RWPE2 (cell line): ENCODE data around the gene PARP4.
"Not testable (repeated sequence)": the region's sequence is repeated elsewhere in the genome, so short reads cannot be mapped to it uniquely, and the experiment has no call there.

ENCODE experiments used
- ATAC-seq: fragments of 200-7000 bp; cut with Tn5 transposase; 3 replicates; pipeline ENCODE4 v1.9.1; 2021; ENCODE audit warnings: low read depth
- DNase-seq: peaks from one replicate; pipeline ENCODE4 v3.0.0-alpha.2; 2020; ENCODE audit warnings: low spot score
- H3K27ac ChIP-seq: fragments of 450-650 bp; 2 replicates; pipeline ENCODE4 v1.5.1; 2017; ENCODE audit warnings: mild to moderate bottlenecking; ENCODE audit not compliant: poor library complexity, severe bottlenecking
- H3K27me3 ChIP-seq: fragments of 250-450 bp; sonication (Bioruptor Pico); 2 replicates; pipeline ENCODE4 v1.5.1; 2021; ENCODE audit warnings: mild to moderate bottlenecking, moderate library complexity; ENCODE audit not compliant: insufficient read depth, poor library complexity, severe bottlenecking
- H3K36me3 ChIP-seq: fragments of 250-450 bp; sonication (Bioruptor Pico); 2 replicates; pipeline ENCODE4 v1.5.1; 2020; ENCODE audit warnings: low read depth, mild to moderate bottlenecking, moderate library complexity
- H3K4me1 ChIP-seq: fragments of 250-450 bp; sonication (Bioruptor Pico); 2 replicates; pipeline ENCODE4 v1.5.1; 2021; ENCODE audit warnings: mild to moderate bottlenecking, moderate library complexity; ENCODE audit not compliant: insufficient read depth, poor library complexity, severe bottlenecking
- H3K4me3 ChIP-seq: fragments of 250-450 bp; sonication (Bioruptor Pico); 2 replicates; pipeline ENCODE4 v1.5.1; 2021; ENCODE audit warnings: mild to moderate bottlenecking, moderate library complexity; ENCODE audit not compliant: severe bottlenecking
- H3K9me3 ChIP-seq: fragments of 250-450 bp; sonication (Bioruptor Pico); 2 replicates; pipeline ENCODE4 v1.5.1; 2021; ENCODE audit warnings: mild to moderate bottlenecking, moderate library complexity; ENCODE audit not compliant: severe bottlenecking
- CTCF ChIP-seq: fragments of 450-650 bp; IDR thresholded peaks from one replicate; pipeline ENCODE4 v1.5.1; 2017; ENCODE audit warnings: mild to moderate bottlenecking, moderate library complexity; ENCODE audit not compliant: poor library complexity, severe bottlenecking

The PARP4 gene

GRCh38 chr13:24512197-24512907 lies at the start of gene PARP4:
TSS of gene PARP4 (minus strand) at chr13:24512778. CDS start at chr13:24503776, 9,002 bp downstream.
- H3K4me1 ChIP-seq, result peaks cover 9% of the 10 kb centered on the region
- ATAC-seq, result peak; percentile 73
- no peak for TF ChIP-seq CTCF
- H3K36me3 ChIP-seq, result peaks cover 15% of the 10 kb centered on the region
- no peaks in the 10 kb centered on the region for H3K27me3 ChIP-seq
- DNase-seq, result peak; percentile 73
- peak within 1 kb of the TSS; percentile 95 for H3K27ac ChIP-seq
- H3K9me3 ChIP-seq, result no peaks in the 10 kb centered on the region
- H3K4me3 ChIP-seq, result peak within 1 kb of the TSS; percentile 63

GRCh38 chr13:24560579-24561187 lies 48.1 kb upstream of the PARP4 start:
- not testable (repeated sequence) for H3K4me1 ChIP-seq, H3K4me3 ChIP-seq, DNase-seq, H3K9me3 ChIP-seq, H3K36me3 ChIP-seq, ATAC-seq, H3K27ac ChIP-seq, H3K27me3 ChIP-seq

DNA sequence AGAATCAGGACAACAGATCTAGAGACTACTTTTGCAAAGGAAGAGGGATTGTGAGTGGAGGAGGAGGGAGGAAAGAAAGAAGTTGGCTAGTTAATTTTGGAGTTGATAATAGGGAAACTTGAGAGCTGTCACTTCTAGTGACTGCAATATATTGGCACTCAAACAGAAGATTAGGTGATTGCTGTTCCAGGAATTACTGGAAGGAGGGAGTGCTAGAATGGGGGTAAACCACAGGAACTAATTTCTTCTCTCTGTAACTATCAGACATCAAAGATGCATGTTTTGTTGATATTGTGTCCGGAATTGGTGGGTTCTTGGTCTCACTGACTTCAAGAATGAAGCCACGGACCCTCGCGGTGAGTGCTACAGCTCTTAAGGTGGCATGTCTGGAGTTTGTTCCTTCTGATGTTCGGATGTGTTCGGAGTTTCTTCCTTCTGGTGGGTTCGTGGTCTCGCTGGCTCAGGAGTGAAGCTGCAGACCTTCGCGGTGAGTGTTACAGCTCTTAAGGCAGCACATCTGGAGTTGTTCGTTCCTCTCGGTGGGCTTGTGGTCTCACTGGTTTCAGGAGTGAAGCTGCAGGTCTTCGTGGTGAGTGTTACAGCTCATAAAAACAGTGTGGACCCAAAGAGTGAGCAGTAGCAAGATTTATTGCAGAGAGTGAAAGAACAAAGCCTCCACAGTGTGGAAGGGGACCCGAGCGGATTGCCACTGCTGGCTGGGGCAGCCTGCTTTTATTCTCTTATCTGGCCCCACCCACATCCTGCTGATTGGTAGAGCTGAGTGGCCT lies 47.0 kb upstream of the PARP4 start:
- H3K27me3 ChIP-seq, H3K27ac ChIP-seq, H3K4me1 ChIP-seq, DNase-seq, ATAC-seq, H3K9me3 ChIP-seq, H3K36me3 ChIP-seq, H3K4me3 ChIP-seq: not testable (repeated sequence)

GRCh38 chr13:24557081-24557480 lies 44.5 kb upstream of the PARP4 start:
- DNase-seq, result no peak
- Histone ChIP-seq H3K27me3 (no peaks in the 10 kb centered on the region), H3K27ac (no peak overlapping the region), H3K4me1 (no peaks in the 10 kb centered on the region), H3K4me3 (no peak overlapping the region), H3K9me3 (no peaks in the 10 kb centered on the region), H3K36me3 (no peaks in the 10 kb centered on the region)
- ATAC-seq, result no peak
- no peak for TF ChIP-seq CTCF

GRCh38 chr13:24553892-24554291 lies 41.3 kb upstream of the PARP4 start:
- H3K27ac ChIP-seq, H3K27me3 ChIP-seq, H3K4me1 ChIP-seq, H3K36me3 ChIP-seq, DNase-seq, ATAC-seq, H3K9me3 ChIP-seq, H3K4me3 ChIP-seq: not testable (repeated sequence)

GRCh38 chr13:24541476-24542352 lies 29.1 kb upstream of the PARP4 start:
- not testable (repeated sequence) for DNase-seq, H3K9me3 ChIP-seq, H3K4me1 ChIP-seq, H3K27ac ChIP-seq, H3K36me3 ChIP-seq
- peak overlapping the region; percentile 14 for H3K4me3 ChIP-seq
- ATAC-seq, result peak; percentile 49; the same call in 2 of the 3 replicates
- peaks cover 25% of the 10 kb centered on the region for H3K27me3 ChIP-seq
